Neural cell (in vitro differentiated cells): ENCODE data around the gene COG1. TPM values are rescaled to one million over a fixed set of nuclear protein-coding genes. Genes with fewer than 3 reads are reported as not detected.

Experiments used
- H2AFZ ChIP-seq: fragments of 200-600, 300-800 bp; sonication (generic), shearing (Covaris generic); 2 replicates; pipeline ENCODE4 v1.6.0; 2014; ENCODE audit warnings: low read depth, mild to moderate bottlenecking, antibody characterized with exemption, low read length, moderate library complexity
- H3F3A ChIP-seq: fragments of 200-600 bp; shearing (Covaris generic); 2 replicates; pipeline ENCODE4 v1.6.1; 2016; ENCODE audit warnings: mild to moderate bottlenecking, moderate library complexity, mixed read lengths, antibody characterized with exemption, low read length; ENCODE audit not compliant: insufficient read depth, poor library complexity, severe bottlenecking
- H3K27ac ChIP-seq: fragments of 200-600, 300-800 bp; sonication (generic), shearing (Covaris generic); 2 replicates; pipeline ENCODE4 v1.5.1; 2014; ENCODE audit warnings: mild to moderate bottlenecking, low read length, moderate library complexity
- H3K27me3 ChIP-seq: fragments of 300-800, 200-600 bp; sonication (generic), shearing (Covaris generic); 2 replicates; pipeline ENCODE4 v1.6.0; 2014; ENCODE audit warnings: mild to moderate bottlenecking, low read depth, low read length, moderate library complexity; ENCODE audit not compliant: insufficient read depth
- H3K36me3 ChIP-seq: fragments of 300-800, 200-600 bp; sonication (generic), shearing (Covaris generic); 2 replicates; pipeline ENCODE4 v1.5.1; 2014; ENCODE audit warnings: mild to moderate bottlenecking, antibody characterized with exemption, low read length, moderate library complexity; ENCODE audit not compliant: insufficient read depth
- H3K4me2 ChIP-seq: fragments of 300-800, 200-600 bp; sonication (generic), shearing (Covaris generic); 2 replicates; pipeline ENCODE4 v1.6.0; 2014; ENCODE audit warnings: mild to moderate bottlenecking, low read length
- H3K4me3 ChIP-seq: fragments of 300-800, 200-600 bp; sonication (generic), shearing (Covaris generic); 2 replicates; pipeline ENCODE4 v1.5.1; 2014; ENCODE audit warnings: mild to moderate bottlenecking, low read length, moderate library complexity
- H3K79me2 ChIP-seq: fragments of 200-600 bp; shearing (Covaris generic); replicated peaks from 2 replicates; pipeline ENCODE4 v1.6.0; 2014; ENCODE audit warnings: mild to moderate bottlenecking, low read length, moderate library complexity; ENCODE audit not compliant: insufficient read depth
- H3K9ac ChIP-seq: fragments of 300-800, 200-600 bp; sonication (generic), shearing (Covaris generic); 2 replicates; pipeline ENCODE4 v1.6.1; 2016; ENCODE audit warnings: mild to moderate bottlenecking, low read length, mixed read lengths
- H3K9me2 ChIP-seq: fragments of 200-600 bp; shearing (Covaris generic); 2 replicates; pipeline ENCODE4 v1.6.1; 2016; ENCODE audit warnings: mild to moderate bottlenecking, low read length, mixed read lengths; ENCODE audit not compliant: insufficient read depth
- H3K9me3 ChIP-seq: fragments of 200-600, 300-800 bp; sonication (generic), shearing (Covaris generic); 2 replicates; pipeline ENCODE4 v1.6.1; 2016; ENCODE audit warnings: mild to moderate bottlenecking, mixed run types, low read length, moderate library complexity, mixed read lengths
- H4K20me1 ChIP-seq: fragments of 200-600 bp; shearing (Covaris generic); 2 replicates; pipeline ENCODE4 v1.6.1; 2016; ENCODE audit warnings: mild to moderate bottlenecking, mixed run types; ENCODE audit not compliant: insufficient read depth
- CTCF ChIP-seq: fragments of 450-650 bp; IDR thresholded peaks from 2 replicates; pipeline ENCODE4 v1.5.1; 2014; ENCODE audit warnings: antibody characterized with exemption, mild to moderate bottlenecking, moderate library complexity; ENCODE audit not compliant: poor library complexity, severe bottlenecking
- EP300 ChIP-seq: fragments of 450-650 bp; conservative IDR thresholded peaks from 2 replicates; pipeline ENCODE4 v1.6.1; 2014; ENCODE audit warnings: antibody characterized with exemption, mild to moderate bottlenecking, moderate library complexity; ENCODE audit not compliant: poor library complexity, severe bottlenecking
- EZH2 ChIP-seq: fragments of 200-600, 300-800 bp; shearing (Covaris generic), sonication (generic); IDR thresholded peaks from 2 replicates; pipeline ENCODE4 v1.6.1; 2014; ENCODE audit warnings: antibody characterized with exemption, low read length, borderline replicate concordance, mild to moderate bottlenecking; ENCODE audit not compliant: insufficient read depth, poor library complexity, severe bottlenecking
- MXI1 ChIP-seq: fragments of 450-650 bp; conservative IDR thresholded peaks from 2 replicates; pipeline ENCODE4 v1.6.1; 2014; ENCODE audit warnings: antibody characterized with exemption, mild to moderate bottlenecking; ENCODE audit not compliant: poor library complexity, severe bottlenecking
- POLR2AphosphoS5 ChIP-seq: IDR thresholded peaks from 2 replicates; pipeline ENCODE4 v1.6.1; 2012
- RAD21 ChIP-seq: fragments of 450-650 bp; conservative IDR thresholded peaks from 2 replicates; pipeline ENCODE4 v1.6.1; 2014; ENCODE audit warnings: antibody characterized with exemption, mild to moderate bottlenecking, moderate library complexity
- SMC3 ChIP-seq: fragments of 450-650 bp; conservative IDR thresholded peaks from 2 replicates; pipeline ENCODE4 v1.6.1; 2014; ENCODE audit warnings: antibody characterized with exemption, mild to moderate bottlenecking, moderate library complexity; ENCODE audit not compliant: poor library complexity
- TAF1 ChIP-seq: IDR thresholded peaks from 2 replicates; pipeline ENCODE4 v1.6.1; 2012; ENCODE audit warnings: low read depth
- polyA plus RNA-seq: library from polyadenylated mRNA; depleted of rRNA; stranded (reverse); fragments of >200 nt; gene quantifications from 2 replicates; pipeline ENCODE4 v1.2.3, GENCODE V29; 2014
- TF ChIP-seq, protein P1 (sequence below): IDR thresholded peaks from 2 replicates; pipeline ENCODE4 v1.6.1; 2012; ENCODE audit warnings: borderline replicate concordance

Gene COG1
- polyA plus RNA-seq, 1 donor from 2014 or later, result 23.5 TPM

GRCh38 chr17:73172252-73172651 is 20.6 kb upstream of the COG1 start:
- Histone ChIP-seq H3K4me3 (no peak overlapping the region), H3K36me3 (no peaks in the 10 kb centered on the region), H3K9me2 (no peaks in the 10 kb centered on the region), H3F3A (no peaks in the 10 kb centered on the region), H3K9ac (no peak overlapping the region), H4K20me1 (no peaks in the 10 kb centered on the region), H3K9me3 (no peaks in the 10 kb centered on the region), H3K4me2 (no peak overlapping the region), H3K27me3 (peaks cover 10% of the 10 kb centered on the region), H3K27ac (no peak overlapping the region), H3K79me2 (no peaks in the 10 kb centered on the region), H2AFZ (no peak overlapping the region)
- TF ChIP-seq TAF1 (no peak), RAD21 (no peak), EZH2 (no peak)

- Histone ChIP-seq H3F3A (no peaks in the 10 kb centered on the region), H3K9me3 (no peaks in the 10 kb centered on the region), H3K27ac (no peak overlapping the region), H4K20me1 (no peaks in the 10 kb centered on the region), H3K36me3 (no peaks in the 10 kb centered on the region), H3K9ac (no peak overlapping the region), H2AFZ (no peak overlapping the region), H3K4me3 (no peak overlapping the region), H3K27me3 (no peaks in the 10 kb centered on the region), H3K4me2 (no peak overlapping the region), H3K9me2 (no peaks in the 10 kb centered on the region), H3K79me2 (no peaks in the 10 kb centered on the region)
- TF ChIP-seq TAF1 (no peak), EZH2 (no peak), EP300 (no peak), POLR2AphosphoS5 (no peak), RAD21 (no peak), MXI1 (no peak), SMC3 (no peak), CTCF (no peak)
- TF ChIP-seq, protein P1, sequence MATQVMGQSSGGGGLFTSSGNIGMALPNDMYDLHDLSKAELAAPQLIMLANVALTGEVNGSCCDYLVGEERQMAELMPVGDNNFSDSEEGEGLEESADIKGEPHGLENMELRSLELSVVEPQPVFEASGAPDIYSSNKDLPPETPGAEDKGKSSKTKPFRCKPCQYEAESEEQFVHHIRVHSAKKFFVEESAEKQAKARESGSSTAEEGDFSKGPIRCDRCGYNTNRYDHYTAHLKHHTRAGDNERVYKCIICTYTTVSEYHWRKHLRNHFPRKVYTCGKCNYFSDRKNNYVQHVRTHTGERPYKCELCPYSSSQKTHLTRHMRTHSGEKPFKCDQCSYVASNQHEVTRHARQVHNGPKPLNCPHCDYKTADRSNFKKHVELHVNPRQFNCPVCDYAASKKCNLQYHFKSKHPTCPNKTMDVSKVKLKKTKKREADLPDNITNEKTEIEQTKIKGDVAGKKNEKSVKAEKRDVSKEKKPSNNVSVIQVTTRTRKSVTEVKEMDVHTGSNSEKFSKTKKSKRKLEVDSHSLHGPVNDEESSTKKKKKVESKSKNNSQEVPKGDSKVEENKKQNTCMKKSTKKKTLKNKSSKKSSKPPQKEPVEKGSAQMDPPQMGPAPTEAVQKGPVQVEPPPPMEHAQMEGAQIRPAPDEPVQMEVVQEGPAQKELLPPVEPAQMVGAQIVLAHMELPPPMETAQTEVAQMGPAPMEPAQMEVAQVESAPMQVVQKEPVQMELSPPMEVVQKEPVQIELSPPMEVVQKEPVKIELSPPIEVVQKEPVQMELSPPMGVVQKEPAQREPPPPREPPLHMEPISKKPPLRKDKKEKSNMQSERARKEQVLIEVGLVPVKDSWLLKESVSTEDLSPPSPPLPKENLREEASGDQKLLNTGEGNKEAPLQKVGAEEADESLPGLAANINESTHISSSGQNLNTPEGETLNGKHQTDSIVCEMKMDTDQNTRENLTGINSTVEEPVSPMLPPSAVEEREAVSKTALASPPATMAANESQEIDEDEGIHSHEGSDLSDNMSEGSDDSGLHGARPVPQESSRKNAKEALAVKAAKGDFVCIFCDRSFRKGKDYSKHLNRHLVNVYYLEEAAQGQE, result no peak
Measured at GRCh38 chr17:73174126-73174525, 18.7 kb upstream of the COG1 start.
